Activated T-cell treated with anti-CD3 and anti-CD28 coated beads for 1 hour (primary cell): ENCODE measurements around the gene COG4.
A peak's percentile ranks its signal among the peaks of the same experiment; 100 is the strongest.
"Not testable (repeated sequence)": the region's sequence is repeated elsewhere in the genome, so short reads cannot be mapped to it uniquely, and the experiment has no call there.

Experiments
- DNase-seq: peaks from one replicate; pipeline ENCODE4 v3.0.0-alpha.2; 2020; ENCODE audit warnings: low read depth

COG4 gene

DNA sequence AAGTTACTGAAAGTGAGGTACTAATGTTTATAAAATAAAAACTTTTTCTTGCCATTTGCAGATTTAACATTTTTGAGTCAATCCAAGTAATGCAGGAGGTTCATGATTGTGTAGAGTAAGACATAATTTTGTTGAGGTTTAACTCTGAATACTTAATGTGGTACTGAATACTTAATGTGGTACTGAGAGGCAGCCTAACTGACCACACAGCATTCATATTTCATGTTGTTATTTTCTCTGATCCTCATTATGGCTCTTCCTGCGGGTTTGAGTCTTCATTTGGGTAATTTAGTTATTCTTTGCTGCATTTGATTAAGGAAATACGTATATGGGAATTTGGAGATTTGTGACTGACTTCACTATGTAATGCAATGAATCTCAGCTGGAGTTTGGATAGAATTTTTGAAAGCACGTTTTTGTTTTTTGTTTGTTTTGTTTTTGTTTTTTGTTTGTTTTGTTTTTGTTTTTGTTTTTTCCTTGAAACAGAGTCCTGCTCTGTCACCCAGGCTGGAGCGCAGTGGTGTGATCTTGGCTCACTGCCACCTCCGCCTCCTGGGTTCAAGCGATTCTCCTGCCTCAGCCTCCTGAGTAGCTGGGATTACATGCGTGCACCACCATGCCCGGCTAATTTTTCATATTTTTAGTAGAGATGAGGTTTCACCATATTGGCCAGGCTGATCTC, 4.1 kb upstream of the COG4 start:
- DNase-seq = no peak

DNA sequence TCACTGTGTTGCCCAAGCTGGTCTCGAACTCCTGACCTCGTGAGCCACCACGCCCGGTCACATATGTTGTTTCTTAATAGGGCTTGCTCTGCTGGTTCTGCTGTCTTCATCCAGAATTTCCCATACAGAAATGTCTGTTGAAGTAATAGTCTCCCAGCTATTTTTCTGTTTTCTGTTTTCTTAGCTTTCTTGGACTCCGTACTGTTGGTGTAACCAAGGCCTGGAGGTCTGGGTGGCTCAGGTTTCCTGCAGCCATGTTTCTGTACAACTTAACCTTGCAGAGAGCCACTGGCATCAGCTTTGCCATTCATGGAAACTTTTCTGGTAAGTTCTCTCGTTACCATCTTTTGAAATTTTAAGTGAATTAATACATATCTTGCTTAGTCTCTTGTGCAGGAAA, 3.0 kb upstream of the COG4 start:
- DNase-seq = no peak

DNA sequence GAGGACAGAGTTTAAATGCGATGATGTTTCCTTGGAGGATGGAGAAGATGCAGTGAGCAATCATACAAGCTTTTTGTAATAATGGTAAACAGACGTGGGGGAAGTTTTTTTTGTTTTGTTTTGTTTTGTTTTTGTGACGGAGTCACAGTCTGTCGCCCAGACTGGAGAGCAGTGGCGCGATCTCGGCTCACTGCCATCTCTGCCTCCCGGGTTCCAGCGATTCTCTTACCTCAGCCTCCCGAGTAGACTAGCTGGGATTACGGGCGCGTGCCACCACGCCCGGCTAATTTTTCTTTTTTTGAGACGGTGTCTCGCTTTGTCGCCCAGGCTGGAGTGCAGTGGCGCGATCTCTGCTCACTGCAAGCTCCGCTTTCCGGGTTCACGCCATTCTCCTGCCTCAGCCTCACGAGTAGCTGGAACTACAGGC, 1.1 kb upstream of the COG4 start:
- DNase-seq = not testable (repeated sequence)

DNA sequence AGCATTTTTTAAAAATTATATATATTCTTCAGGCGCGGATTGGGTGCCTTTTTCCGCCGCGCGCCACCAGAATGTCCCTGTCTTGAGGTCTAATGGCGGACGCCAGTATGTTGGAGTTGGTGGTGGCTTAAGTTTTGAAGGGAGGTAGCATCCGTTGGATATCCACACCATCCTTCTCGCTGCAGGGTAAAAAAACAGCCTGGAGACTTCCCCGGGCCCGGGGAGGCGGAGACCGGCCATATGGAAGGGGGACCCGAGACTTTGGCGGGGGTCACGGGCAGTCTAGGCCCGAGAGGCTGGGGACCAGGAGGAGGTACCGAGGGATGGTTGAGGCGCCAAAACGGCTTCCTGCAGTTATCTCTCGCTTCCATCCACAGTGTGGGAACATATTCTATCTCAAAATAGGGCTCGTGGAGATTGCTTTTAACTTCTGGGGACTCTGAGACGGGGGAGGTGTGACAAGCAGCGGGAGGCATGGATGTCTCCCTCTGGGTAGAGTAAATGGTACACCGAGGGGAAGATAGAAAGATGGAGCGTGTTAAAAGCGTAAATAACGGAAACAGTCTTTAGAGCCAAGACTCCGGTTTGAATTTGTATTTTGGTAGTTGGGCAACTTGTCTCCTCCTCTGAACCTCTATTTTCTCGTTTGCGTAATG, 517 bp upstream of the COG4 start, which contains the start of gene SF3B3:
Gene SF3B3, plus strand, starts transcription at position 74 of the 656 bp plus-strand sequence. CDS start 2,841 bp downstream, outside the sequence.
- DNase-seq = peak; percentile 63

DNA sequence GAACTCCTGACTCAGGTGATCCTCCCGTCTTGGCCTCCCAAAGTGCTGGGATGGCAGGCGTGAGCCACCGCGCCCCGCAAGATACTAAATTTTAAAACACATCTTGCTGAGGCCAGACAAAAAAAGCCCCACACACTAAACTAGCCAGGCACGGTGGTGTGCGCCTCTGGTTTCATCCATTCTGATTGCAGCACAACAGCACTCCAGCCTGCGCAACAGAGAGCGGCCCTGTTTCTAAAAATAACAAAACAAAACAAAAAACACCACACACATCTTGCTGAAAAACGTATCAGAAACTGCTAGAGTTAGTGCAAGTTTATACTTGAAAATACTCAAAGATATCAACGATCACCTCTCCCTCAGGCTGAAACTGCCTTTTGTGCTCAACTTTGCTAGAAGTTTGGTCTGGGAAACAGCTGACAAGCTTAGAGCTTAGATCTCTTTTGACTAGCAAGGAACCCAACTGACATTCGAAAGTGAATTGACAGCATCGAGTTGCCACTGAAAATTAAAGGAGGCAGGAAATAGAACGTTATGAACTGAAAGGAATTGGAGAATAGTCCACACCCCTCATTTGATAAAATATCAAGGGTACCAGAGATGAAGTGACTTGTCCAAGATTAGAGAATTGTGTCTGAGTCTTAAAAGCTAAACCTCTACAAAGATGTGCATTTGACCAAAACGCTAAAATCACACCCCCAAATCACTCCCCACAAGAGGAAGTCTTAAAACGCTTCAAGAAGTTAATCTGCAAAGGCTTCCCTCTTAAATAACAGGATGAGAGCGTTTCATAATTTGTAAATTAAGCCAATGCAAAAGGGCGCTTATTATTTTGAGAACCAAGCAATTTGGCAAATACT, 908 bp downstream of the COG4 start:
- no peak for DNase-seq

DNA sequence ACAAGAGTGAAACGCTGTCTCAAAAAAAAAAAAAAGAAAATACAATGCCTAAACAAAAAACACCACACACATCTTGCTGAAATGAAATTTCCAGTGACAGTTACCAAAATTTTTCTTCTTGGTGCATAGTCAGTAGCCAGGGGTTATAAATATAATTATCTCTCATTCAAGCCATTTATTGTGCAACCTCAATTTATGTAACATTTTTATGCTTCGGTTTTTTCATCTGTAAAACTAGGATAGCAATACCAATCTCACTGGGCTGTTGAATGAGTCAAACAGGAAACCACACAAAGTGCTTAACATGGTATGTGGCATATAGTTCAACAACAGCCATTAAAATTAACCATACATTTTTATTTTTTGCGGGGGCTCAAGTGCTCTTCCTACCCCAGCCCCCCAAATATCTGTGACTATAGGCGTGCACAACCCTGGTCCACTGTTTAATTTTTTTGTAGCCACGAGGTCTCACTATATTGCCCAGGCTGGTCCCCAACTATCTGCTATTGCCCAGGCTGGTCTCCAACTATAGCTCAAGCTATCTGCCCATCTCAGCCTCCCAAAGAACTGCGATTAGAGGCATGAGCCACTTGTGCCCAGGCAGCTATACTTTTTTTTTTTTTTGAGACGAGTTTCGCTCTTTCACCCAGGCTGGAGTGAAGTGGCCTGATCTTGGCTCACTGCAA, 2.6 kb downstream of the COG4 start:
- no peak for DNase-seq

DNA sequence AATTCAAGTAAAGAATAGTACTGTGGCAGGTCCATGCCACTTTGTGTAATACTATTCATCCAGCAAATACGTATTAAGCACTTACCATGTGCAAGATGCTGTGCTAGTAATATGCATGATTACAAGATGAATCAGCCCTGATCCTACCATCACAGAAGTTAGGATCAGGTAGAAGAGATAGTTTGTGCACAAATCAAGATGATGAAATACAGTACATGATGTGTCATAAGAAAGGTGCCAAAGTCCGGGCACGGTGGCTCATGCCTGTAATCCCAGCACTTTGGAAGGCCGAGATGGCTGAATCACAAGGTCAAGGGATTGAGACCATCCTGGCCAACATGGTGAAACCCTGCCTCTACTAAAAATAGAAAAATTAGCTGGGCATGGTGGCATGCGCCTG, 10.9 kb downstream of the COG4 start:
- DNase-seq = no peak

DNA sequence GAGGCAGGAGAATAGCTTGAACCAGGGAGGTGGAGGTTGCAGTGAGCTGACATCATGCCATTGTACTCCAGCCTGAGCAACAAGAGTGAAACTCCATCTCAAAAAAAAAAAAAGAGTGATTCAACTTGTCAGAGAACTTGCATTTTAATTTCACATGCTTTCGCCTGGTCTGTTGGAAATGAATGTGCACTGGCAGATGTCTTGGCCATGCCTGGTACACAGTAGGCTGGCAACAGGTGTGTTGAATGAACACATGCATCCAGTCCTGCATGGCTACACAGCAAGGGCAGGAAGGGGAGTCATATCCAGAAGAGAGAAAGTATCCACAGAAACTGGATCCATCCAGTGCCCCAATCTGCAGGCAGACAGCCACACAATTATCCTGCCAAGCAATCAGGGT, 11.5 kb downstream of the COG4 start:
- DNase-seq = no peak

DNA sequence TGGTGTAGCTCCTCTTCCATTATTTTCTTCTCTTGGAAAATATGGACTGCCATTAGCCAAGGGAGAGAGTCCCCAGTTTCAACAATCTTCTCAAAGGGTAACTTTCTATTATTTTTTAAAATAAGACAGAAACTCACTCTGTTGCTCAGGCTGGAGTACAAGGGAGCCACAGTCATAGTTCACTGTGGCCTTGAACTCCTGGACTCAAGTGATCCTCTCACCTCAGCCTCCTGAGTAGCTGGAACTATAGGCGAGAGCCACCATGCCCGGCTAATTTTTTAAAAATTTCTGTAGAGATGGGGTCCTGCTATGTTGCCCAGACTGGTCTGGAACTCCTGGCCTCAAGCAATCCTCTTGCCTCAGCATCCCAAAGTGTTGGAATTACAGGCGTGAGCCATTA, 13.1 kb downstream of the COG4 start:
- no peak for DNase-seq

DNA sequence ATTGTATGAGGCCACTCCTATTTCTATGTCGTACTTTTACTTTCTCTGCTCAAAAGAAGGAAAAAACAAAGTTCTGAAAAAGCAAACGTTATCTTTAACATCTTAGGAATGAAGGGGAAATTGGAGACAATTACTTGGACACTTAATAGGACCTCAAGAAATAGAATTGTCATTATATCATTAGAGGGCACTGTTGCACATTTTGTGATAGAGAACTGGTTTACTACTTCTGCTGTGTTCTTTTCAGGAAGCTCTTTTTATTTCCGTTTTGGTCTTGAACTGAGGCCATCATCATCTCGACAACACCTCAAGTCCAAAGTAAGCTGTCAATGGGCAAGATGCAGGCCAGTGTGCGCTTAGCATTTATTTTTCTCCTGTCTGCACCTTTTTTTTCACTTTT, 14.6 kb downstream of the COG4 start:
- no peak for DNase-seq

DNA sequence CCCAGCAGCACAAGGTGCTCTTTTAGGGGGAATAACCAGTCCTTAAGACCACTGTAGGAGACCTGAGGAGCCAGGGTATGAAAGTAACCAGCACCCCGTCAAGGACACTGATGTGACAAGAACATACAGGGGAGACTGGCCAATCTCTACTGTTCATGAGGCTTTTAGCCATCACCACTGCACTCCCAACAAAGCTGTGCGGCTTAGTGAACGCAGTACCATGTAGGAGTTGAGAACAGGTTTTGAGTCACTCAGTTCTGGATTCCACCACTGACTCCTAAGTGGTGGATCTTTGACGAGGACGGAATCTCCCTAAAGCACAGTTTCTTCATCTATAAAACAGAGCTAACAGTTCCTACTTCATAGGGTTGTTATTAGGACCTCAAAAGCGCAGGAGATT, 26.8 kb downstream of the COG4 start:
- DNase-seq = no peak

DNA sequence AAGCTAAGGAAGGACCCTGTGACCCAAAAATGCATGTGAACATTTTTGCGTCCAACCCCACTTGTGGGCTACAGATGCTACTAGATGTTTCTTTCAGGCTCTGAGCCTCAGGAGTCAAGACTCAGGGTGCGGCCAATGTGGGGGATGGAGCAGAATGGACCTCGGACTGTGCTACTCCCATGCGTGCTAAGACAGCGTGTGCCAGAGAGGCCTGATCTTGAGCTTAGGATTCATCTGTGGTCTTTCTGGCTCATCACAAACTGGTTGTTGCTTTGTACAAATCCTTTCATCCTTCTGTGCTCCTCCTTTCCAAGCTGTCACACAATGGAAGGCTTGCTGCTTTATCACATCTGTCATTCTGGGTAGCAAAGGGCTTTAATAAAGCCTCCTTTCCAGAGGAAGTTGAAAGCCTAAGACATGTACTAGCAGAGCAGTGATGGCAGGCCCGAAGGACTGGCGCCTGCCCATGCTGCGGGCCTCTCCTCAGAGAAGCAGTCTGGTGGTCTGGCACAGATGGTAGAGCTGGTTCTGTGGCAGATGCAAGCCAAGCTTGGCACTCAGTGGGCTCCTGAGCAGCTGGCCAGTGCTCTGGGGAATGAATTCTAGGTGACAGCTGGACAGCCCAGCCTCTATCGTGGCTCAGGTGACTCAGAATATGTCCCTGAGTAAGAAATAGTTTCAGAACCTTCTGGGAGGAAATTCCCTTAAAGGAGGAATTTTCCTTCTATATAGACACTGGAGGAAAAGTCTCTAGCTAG, 27.8 kb downstream of the COG4 start:
- DNase-seq = no peak

DNA sequence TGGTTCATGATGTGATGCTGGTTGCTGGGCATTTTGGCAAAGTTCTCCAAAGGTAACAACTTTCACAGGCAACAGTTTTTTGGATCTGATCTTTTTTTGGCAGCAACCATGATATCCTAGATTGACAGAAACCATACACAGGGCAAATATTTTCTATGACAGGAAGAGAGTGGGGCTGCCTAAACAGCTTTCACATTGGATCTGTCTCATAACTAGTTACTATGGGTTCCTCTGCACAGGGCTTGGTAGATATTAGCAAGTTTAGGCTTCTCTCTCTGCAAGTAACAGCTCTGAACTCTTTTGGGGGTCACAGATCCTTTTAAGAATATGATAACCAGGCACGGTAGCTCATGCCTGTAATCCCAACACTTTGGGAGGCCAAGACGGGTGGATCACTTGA, 28.6 kb downstream of the COG4 start:
- no peak for DNase-seq

DNA sequence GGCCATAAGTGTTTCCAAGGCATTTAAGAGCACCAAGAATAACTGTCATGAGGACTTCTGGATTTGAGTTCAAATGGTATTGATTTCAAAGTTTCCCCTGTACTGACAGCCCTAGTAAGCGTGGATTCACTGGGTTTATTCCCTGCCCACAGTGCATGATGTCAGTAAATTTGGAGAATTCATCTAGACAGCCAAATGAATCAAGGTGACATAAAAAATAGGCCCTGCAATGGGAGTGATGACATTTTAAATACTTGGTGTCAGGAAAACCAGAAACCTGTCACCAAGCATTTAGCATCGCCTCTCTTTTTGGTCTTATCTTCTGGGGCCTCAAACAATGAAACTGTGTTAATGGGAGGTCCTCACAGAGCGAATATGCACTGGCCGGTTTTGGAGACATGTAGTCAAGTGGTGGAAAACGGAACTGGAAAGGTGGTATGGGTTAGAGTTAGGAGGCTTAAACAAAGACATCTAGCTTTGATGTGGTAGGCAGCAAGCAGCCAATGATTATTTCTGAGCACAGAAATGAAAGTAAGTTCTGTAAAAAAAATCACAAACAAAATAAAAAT, 29.1 kb downstream of the COG4 start:
- no peak for DNase-seq

DNA sequence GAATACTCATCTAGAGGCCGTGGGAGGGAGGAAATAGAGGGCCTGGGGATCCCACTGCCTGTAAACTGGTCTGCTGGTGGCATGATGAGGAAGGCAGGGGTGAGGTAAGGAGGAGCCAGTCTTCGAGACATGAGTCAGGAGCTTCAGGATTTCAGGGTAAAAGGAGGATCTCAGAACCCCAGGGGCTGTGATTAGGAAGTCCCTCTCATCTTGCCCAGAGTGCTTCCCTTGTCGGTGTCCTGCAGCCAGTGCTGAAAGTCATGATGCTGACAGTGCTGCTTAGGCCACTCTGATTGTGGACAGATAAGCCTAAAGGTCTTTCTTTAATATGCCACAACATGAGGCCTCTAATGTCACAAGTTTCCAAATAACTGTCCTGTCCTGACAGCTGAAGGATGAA, 29.6 kb downstream of the COG4 start:
- DNase-seq = no peak

DNA sequence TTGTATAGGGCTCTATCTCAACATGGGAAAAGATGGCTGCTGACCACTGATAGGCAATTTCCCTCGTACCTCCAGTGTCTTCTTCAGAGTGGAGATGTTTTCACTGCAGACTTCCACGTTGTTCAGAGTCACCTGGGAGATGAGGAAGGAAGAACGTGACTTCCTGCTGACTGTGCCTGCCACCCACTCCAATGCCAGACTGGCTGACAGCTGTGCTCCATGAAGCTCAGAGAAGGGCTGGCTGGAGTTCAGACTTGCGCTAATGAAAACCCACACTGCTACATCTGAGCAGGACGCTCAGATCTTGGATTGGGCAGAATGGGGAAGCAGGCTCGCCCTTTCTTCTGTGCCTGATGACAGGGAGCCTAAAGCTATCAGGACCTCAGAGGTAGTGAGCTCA, 33.1 kb downstream of the COG4 start:
- no peak for DNase-seq

DNA sequence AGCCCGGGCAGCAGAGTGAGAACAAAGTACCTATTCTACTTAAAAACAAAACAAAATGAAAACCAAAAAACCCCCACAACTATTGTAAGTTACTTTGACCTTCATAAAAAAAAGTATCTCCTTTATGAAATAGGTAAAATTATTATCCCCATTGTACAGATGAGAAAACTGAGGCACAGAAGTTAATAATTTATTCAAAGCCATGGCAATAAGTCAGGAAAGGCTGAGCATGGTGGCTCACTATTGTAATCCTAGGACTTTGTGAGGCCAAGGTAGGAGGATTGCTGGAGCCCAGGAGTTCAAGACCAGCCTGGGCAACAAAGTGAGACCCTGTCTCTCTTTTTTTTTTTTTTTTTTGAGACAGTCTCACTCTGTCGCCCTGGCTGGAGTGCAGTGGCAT, 38.5 kb downstream of the COG4 start:
- DNase-seq = no peak

DNA sequence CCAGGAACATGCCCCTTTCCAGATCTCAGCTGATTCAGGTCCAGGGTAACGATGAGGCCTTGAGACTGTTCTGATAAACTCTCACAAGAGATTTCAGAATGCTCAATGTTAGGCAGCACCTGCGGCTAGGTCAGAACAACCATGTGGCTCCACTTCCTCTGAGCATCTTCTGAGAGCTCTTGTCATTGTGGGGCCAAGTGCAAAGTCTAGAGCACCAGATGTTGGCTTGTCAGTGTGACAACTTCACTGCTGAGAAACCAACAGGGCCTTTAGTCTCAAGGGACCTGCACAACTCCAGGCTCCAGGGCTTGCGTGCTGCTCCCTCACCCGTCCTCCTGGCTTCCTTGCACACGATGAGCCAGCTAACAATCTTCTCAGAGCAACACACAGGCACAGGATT, 39.9 kb downstream of the COG4 start:
- DNase-seq = no peak

DNA sequence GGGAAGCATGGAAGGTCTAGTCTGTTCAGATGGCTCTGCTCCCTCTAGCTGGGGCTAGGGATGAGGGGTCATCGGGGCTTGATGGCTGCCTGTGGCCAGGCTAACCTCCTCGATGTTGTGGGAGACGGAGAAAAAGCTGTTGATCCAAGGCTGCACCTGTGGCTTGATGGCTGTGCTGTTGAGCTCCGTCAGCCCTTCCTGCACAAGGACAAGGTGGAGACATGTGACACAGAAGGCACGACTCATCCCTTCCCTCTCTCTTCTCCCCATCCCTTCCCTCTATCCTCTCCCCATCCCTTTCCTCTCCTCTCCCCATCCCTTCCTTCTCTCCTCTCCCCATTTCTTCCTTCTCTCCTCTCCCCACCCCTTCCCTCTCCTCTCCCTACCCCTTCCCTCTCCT, 40.7 kb downstream of the COG4 start:
- DNase-seq = no peak

DNA sequence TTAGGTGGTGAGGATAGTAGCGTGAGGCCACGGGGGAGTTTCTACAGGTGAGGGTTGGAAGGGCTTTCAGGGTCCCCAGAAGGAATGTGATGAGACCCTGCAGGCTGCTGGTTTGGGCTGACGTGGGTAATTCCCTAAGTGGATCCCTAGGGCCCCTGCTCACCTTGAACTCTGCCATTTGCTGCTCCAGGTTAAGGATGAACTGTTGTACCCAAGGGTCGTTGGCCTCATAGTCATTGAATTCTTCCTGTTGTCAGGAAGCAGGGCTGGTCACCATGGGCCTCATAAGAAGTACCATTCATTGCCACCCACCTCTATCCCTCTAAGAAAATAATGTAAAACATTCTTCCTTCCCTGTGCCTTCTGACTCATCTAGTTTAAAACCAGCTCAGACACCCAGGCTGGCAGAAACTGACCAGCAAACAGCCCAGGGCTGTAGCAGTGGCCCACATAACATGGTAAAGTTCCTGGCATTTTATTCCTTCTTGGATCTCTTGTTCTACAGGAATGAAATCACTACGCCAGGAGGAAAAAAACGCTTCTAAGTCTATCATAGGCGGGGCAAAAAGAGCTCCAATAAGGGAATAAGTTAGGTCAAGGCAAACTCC, 41.3 kb downstream of the COG4 start:
- no peak for DNase-seq
